Fibroblast of lung (primary cell): Measurements from ENCODE around the gene PLOD2. TPM values are rescaled to one million over a fixed set of nuclear protein-coding genes. Genes with fewer than 3 reads are reported as not detected.

Experiments
- DNase-seq, 2 donors: peaks; one replicate each; pipeline versions ENCODE4 v3.0.0 to v3.0.0-alpha.2; 2010; ENCODE audit warnings: low read depth in 2 of 2
- H2AFZ ChIP-seq: 2 replicates; pipeline ENCODE4 v1.5.1; 2012; ENCODE audit warnings: low read length, control low read depth, inconsistent platforms
- H3K27ac ChIP-seq: 2 replicates; pipeline ENCODE4 v1.5.1; 2011; ENCODE audit warnings: low read length, control low read depth; ENCODE audit not compliant: insufficient read depth
- H3K27me3 ChIP-seq: 2 replicates; pipeline ENCODE4 v1.5.1; 2011; ENCODE audit warnings: mild to moderate bottlenecking, low read length; ENCODE audit not compliant: control insufficient read depth, insufficient read depth
- H3K36me3 ChIP-seq: 2 replicates; pipeline ENCODE4 v1.5.1; 2011; ENCODE audit warnings: low read length; ENCODE audit not compliant: control insufficient read depth, insufficient read depth
- H3K4me1 ChIP-seq: 2 replicates; pipeline ENCODE4 v1.5.1; 2011; ENCODE audit warnings: low read length; ENCODE audit not compliant: control insufficient read depth, insufficient read depth; ENCODE audit errors: extremely low read depth
- H3K4me2 ChIP-seq: 2 replicates; pipeline ENCODE4 v1.5.1; 2011; ENCODE audit warnings: low read length, control low read depth; ENCODE audit not compliant: insufficient read depth; ENCODE audit errors: extremely low read depth
- H3K4me3 ChIP-seq, 4 experiments: fragments of 200-600 bp in 1 of 4; sonication (generic) in 1 of 4; replicated peaks in 1 of 4; 2 replicates each; pipeline ENCODE4 v1.5.1; 2011 to 2016; ENCODE audit warnings: low read length in 4 of 4, low read depth in 3 of 4, mild to moderate bottlenecking in 3 of 4, control low read depth in 2 of 4, inconsistent platforms in 1 of 4, mixed read lengths in 1 of 4; ENCODE audit not compliant: insufficient read depth in 1 of 4; ENCODE audit errors: control extremely low read depth in 1 of 4
- H3K79me2 ChIP-seq: 2 replicates; pipeline ENCODE4 v1.5.1; 2012; ENCODE audit warnings: mild to moderate bottlenecking, low read length, inconsistent platforms; ENCODE audit not compliant: control insufficient read depth, insufficient read depth
- H3K9ac ChIP-seq: 2 replicates; pipeline ENCODE4 v1.5.1; 2011; ENCODE audit warnings: mild to moderate bottlenecking, low read length, control low read depth; ENCODE audit not compliant: insufficient read depth
- H3K9me3 ChIP-seq: 2 replicates; pipeline ENCODE4 v1.5.1; 2012; ENCODE audit warnings: low read depth, low read length; ENCODE audit not compliant: control insufficient read depth, insufficient read depth
- H4K20me1 ChIP-seq: 2 replicates; pipeline ENCODE4 v1.5.1; 2011; ENCODE audit warnings: low read length; ENCODE audit not compliant: control insufficient read depth, insufficient read depth; ENCODE audit errors: extremely low read depth
- CTCF ChIP-seq, 2 donors: IDR thresholded peaks in 1 of 2; conservative IDR thresholded peaks in 1 of 2; 1 replicate in 1 of 2; 2 replicates in 1 of 2; pipeline ENCODE4 v1.5.1; 2011 to 2012; ENCODE audit warnings: low read length in 2 of 2, control low read depth in 1 of 2, inconsistent platforms in 1 of 2, low read depth in 1 of 2, mild to moderate bottlenecking in 1 of 2
- EZH2 ChIP-seq: IDR thresholded peaks from 2 replicates; pipeline ENCODE4 v1.5.1; 2012; ENCODE audit warnings: low read length, control low read depth, mild to moderate bottlenecking; ENCODE audit errors: missing control alignments
- polyA plus RNA-seq, 2 donors: library from polyadenylated mRNA; depleted of rRNA in 1 of 2; stranded (reverse) in 1 of 2; unstranded in 1 of 2; fragments of >200 nt; gene quantifications; 2 replicates each; pipeline ENCODE4 v1.2.1, GENCODE V29; 2011 to 2012; ENCODE audit warnings: missing spikeins in 1 of 2
- total RNA-seq: library from RNA; depleted of rRNA; stranded (reverse); fragments of >200 nt; gene quantifications from 2 replicates; pipeline ENCODE4 v1.2.1, GENCODE V29; 2014

Gene PLOD2
- total and polyA plus RNA-seq, 2 donors (not counting 1 experiment from before 2014, with no cell fraction given): 91.8 to 114 TPM

- H3K79me2 ChIP-seq: no peaks in the 10 kb centered on the region
- no peaks in the 10 kb centered on the region for H4K20me1 ChIP-seq
- TF ChIP-seq CTCF (conservative IDR thresholded peaks at IDR 0.05 in 1 of 2, IDR thresholded peaks at IDR 0.05 in 1 of 2; ENCODE audit: low read depth in 1 of 2, low read length in 2 of 2): no peak
- no peak for TF ChIP-seq EZH2
- no peaks in the 10 kb centered on the region for H3K4me1 ChIP-seq
- no peak overlapping the region for H3K9ac ChIP-seq
- H3K27ac ChIP-seq: no peak overlapping the region
- H3K36me3 ChIP-seq: peaks cover 2% of the 10 kb centered on the region
- no peaks in the 10 kb centered on the region for H3K9me3 ChIP-seq
- no peaks in the 10 kb centered on the region for H3K27me3 ChIP-seq
- H3K4me2 ChIP-seq: no peak overlapping the region
- no peak overlapping the region for H2AFZ ChIP-seq
- H3K4me3 ChIP-seq: no peak overlapping the region
- no peak for DNase-seq
These were observed 56.9 kb downstream of the PLOD2 start for GRCh38 chr3:146104068-146104467.

- peaks cover 2% of the 10 kb centered on the region for H3K36me3 ChIP-seq
- no peak for TF ChIP-seq EZH2
- TF ChIP-seq CTCF (conservative IDR thresholded peaks at IDR 0.05 in 1 of 2, IDR thresholded peaks at IDR 0.05 in 1 of 2; ENCODE audit: low read depth in 1 of 2, low read length in 2 of 2): no peak
- no peak overlapping the region for H3K4me2 ChIP-seq
- DNase-seq: no peak
- H3K79me2 ChIP-seq: no peaks in the 10 kb centered on the region
- H3K4me3 ChIP-seq: no peak overlapping the region
- no peak overlapping the region for H3K9ac ChIP-seq
- no peaks in the 10 kb centered on the region for H3K27me3 ChIP-seq
- no peaks in the 10 kb centered on the region for H3K9me3 ChIP-seq
- H3K27ac ChIP-seq: no peak overlapping the region
- H3K4me1 ChIP-seq: no peaks in the 10 kb centered on the region
- H2AFZ ChIP-seq: no peak overlapping the region
- no peaks in the 10 kb centered on the region for H4K20me1 ChIP-seq
These were observed 58.1 kb downstream of the PLOD2 start for GRCh38 chr3:146102885-146103284.

- H3K9ac ChIP-seq: no peak overlapping the region
- no peaks in the 10 kb centered on the region for H3K27me3 ChIP-seq
- no peak overlapping the region for H3K4me2 ChIP-seq
- H2AFZ ChIP-seq: no peak overlapping the region
- no peaks in the 10 kb centered on the region for H3K79me2 ChIP-seq
- peaks cover 2% of the 10 kb centered on the region for H3K36me3 ChIP-seq
- H3K9me3 ChIP-seq: no peaks in the 10 kb centered on the region
- no peaks in the 10 kb centered on the region for H3K4me1 ChIP-seq
- no peak overlapping the region for H3K27ac ChIP-seq
- no peak for TF ChIP-seq CTCF (conservative IDR thresholded peaks at IDR 0.05 in 1 of 2, IDR thresholded peaks at IDR 0.05 in 1 of 2; ENCODE audit: low read depth in 1 of 2, low read length in 2 of 2)
- TF ChIP-seq EZH2: no peak
- DNase-seq: no peak
- H4K20me1 ChIP-seq: no peaks in the 10 kb centered on the region
- no peak overlapping the region for H3K4me3 ChIP-seq
These were observed 59.4 kb downstream of the PLOD2 start for GRCh38 chr3:146101538-146101937.
